Right lobe of liver (tissue), 6 donors: ENCODE results near the gene RUNX2. TPM values are rescaled to one million over a fixed set of nuclear protein-coding genes. Genes with fewer than 3 reads are reported as not detected.

Experiments used
- ATAC-seq, 4 donors: fragments of 200-7000 bp; cut with Tn5 transposase; one replicate each; pipeline ENCODE4 v1.9.1; 2020; ENCODE audit warnings: mild to moderate bottlenecking in 4 of 4, moderate library complexity in 4 of 4
- DNase-seq, 3 donors: peaks; one replicate each; pipeline ENCODE4 v3.0.0-alpha.2; 2020
- H3K27ac ChIP-seq, 3 donors: fragments of 200-600 bp; one replicate each; pipeline ENCODE4 v1.8.0; 2022
- H3K27me3 ChIP-seq, 2 donors: fragments of 200-600 bp; one replicate each; pipeline ENCODE4 v1.8.0; 2022
- H3K36me3 ChIP-seq, 4 donors: fragments of 200-600 bp; sonication (generic) in 1 of 4; one replicate each; pipeline versions ENCODE4 v1.5.1 to v1.8.0; 2017 to 2022; ENCODE audit warnings: control low read depth in 1 of 4
- H3K4me1 ChIP-seq, 4 donors: fragments of 200-600 bp; sonication (generic) in 1 of 4; one replicate each; pipeline versions ENCODE4 v1.5.1 to v1.8.0; 2017 to 2022; ENCODE audit warnings: control low read depth in 1 of 4
- H3K4me3 ChIP-seq, 3 donors: fragments of 200-600 bp; one replicate each; pipeline ENCODE4 v1.8.0; 2022
- H3K9me3 ChIP-seq, 4 donors: fragments of 200-600 bp; sonication (generic) in 1 of 4; one replicate each; pipeline versions ENCODE4 v1.5.1 to v1.8.0; 2017 to 2022; ENCODE audit warnings: control low read depth in 1 of 4
- CTCF ChIP-seq, 4 donors: fragments of 200-600 bp in 3 of 4; fragments of 450-650 bp in 1 of 4; IDR thresholded peaks; one replicate each; pipeline versions ENCODE4 v1.5.1 to v1.8.0; 2016 to 2022; ENCODE audit warnings: antibody characterized with exemption in 4 of 4, mild to moderate bottlenecking in 2 of 4
- POLR2A ChIP-seq: fragments of 450-650 bp; IDR thresholded peaks from one replicate; pipeline ENCODE4 v1.6.1; 2017; ENCODE audit warnings: antibody characterized with exemption, mild to moderate bottlenecking
- WGBS: methylation state at CpG from one replicate; pipeline ENCODE4 v1.1.6; 2018; ENCODE audit warnings: low coverage, low lambda C conversion rate; ENCODE audit not compliant: insufficient coverage; ENCODE audit errors: missing lambda C conversion rate; 5-methylcytosine and 5-hydroxymethylcytosine counted together
- intact Hi-C, 2 donors: fragments of 100-400 bp; cut with DNase I; formaldehyde crosslinking; loops; one replicate each; pipeline versions ENCODE4 v1.11.2 to v1.14.1; 2022
- total RNA-seq, 6 experiments: library from RNA; depleted of rRNA in 2 of 6; stranded (reverse); fragments of >200 nt in 2 of 6; fragmentation: NEBNext Ultra II Directional in 3 of 6; extraction: Animal tissue kit (Norgen Biotek cat#: 25700) in 3 of 6; gene quantifications; one replicate each; pipeline versions ENCODE4 v1.1.0 to v1.2.4, GENCODE V29; 2016 to 2023
- donor health status: DM: no; HTN: yes; CAD: no.
- donor health status: DM: no; HTN: no; CAD: no.
- donor health status: DM: no; HTN: no; CAD: no.
- donor health status: DM: no; HTN: yes; CAD: no.
- donor health status: DM: no; HTN: yes; CAD: no.

Gene RUNX2
- total RNA-seq, 6 experiments from 2014 or later = 0.15 to 0.80 (median 0.43) TPM

- DNase-seq (no peak), ATAC-seq (no peak)
- H3K27ac ChIP-seq = no peak overlapping the region
- TF ChIP-seq CTCF (IDR thresholded peaks at IDR 0.05) = no peak
- TF ChIP-seq POLR2A = no peak
- intact Hi-C loops = no loop called here
- H3K27me3 ChIP-seq = no peaks in the 10 kb centered on the region
- no peaks in the 10 kb centered on the region for H3K9me3 ChIP-seq
- WGBS = 67% methylated on average over 6 of the region's 7 CpGs
- no peaks in the 10 kb centered on the region for H3K36me3 ChIP-seq
- no peak overlapping the region for H3K4me3 ChIP-seq
- H3K4me1 ChIP-seq = no peaks in the 10 kb centered on the region
Measured at GRCh38 chr6:45606831-45607400, 278.8 kb downstream of the RUNX2 start.

DNA sequence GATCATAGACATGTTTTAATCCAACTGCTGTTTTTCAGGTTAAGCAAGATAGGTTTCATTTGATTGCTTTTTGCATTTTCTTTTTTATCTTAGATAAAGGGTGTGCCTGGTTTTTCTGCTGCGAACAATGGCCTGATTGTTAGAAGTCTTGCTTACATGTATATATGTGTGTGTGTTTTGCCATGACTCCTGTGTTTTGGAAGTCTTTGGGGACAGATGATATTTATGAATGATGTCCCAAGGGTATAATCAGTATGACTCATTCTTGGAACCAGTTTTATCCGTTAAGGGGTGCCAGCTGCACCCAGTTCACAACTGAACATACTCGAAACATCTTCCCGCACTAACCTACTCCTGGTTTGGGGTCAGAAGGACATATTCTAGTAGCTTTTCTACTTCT lies 279.7 kb downstream of the RUNX2 start:
- DNase-seq = no peak
- 61% methylated on average over 4 of the region's 4 CpGs for WGBS
- H3K9me3 ChIP-seq = no peaks in the 10 kb centered on the region
- no peak for TF ChIP-seq POLR2A
- TF ChIP-seq CTCF (IDR thresholded peaks at IDR 0.05) = no peak
- intact Hi-C loops = no loop called here
- H3K27ac ChIP-seq = no peak overlapping the region
- no peaks in the 10 kb centered on the region for H3K27me3 ChIP-seq
- H3K36me3 ChIP-seq = no peaks in the 10 kb centered on the region
- ATAC-seq = no peak
- H3K4me3 ChIP-seq = no peak overlapping the region
- no peaks in the 10 kb centered on the region for H3K4me1 ChIP-seq

- Histone ChIP-seq H3K27ac (no peak overlapping the region), H3K27me3 (no peaks in the 10 kb centered on the region), H3K36me3 (no peaks in the 10 kb centered on the region), H3K4me1 (no peaks in the 10 kb centered on the region), H3K9me3 (no peaks in the 10 kb centered on the region), H3K4me3 (no peak overlapping the region)
- TF ChIP-seq POLR2A (no peak), CTCF (IDR thresholded peaks at IDR 0.05) (no peak)
- no peak for ATAC-seq
- WGBS = 65% methylated on average over 6 of the region's 10 CpGs
- no peak for DNase-seq
- intact Hi-C loops = no loop called here
Measured at GRCh38 chr6:45608252-45608913, 280.3 kb downstream of the RUNX2 start.

DNA sequence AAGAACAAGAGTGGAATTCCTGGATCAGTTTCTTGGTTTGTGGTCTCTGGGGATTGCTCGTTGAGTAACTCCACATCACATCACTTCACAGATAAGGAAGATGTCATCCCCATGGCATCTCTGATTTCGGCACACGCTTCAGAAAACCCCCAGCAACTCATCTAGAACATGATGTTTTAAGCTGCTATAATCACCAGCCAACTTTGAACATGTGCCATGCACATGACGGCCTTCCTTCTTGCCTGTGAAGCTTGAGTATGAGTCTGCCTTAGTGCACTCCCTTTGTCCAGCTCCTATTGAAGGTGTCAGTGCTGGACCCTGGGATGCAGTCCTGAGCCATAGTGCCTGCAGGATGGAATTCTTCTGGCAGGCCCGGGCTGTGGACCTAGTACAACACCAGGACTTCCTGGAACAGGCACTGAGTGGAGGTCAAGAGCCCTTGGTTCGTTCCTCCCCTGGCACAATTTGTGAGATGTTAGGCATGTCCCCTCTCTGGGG lies 281.1 kb downstream of the RUNX2 start:
- no peak for DNase-seq
- H3K27ac ChIP-seq = no peak overlapping the region
- no peak for ATAC-seq
- H3K27me3 ChIP-seq = no peaks in the 10 kb centered on the region
- H3K4me3 ChIP-seq = no peak overlapping the region
- no peaks in the 10 kb centered on the region for H3K4me1 ChIP-seq
- TF ChIP-seq POLR2A (no peak), CTCF (IDR thresholded peaks at IDR 0.05) (no peak)
- H3K9me3 ChIP-seq = no peaks in the 10 kb centered on the region
- no peaks in the 10 kb centered on the region for H3K36me3 ChIP-seq
- WGBS = 82% methylated on average over 4 of the region's 6 CpGs
- intact Hi-C loops = no loop called here
